IPS DF 6.9 (cell line): ENCODE results near the gene NKD2.
"Not testable (repeated sequence)": the region's sequence is repeated elsewhere in the genome, so short reads cannot be mapped to it uniquely, and the experiment has no call there.

Experiments used
- DNase-seq: peaks from one replicate; pipeline ENCODE4 v3.0.0-alpha.2; 2013; ENCODE audit warnings: low read depth, low spot score
- H3K27ac ChIP-seq: one replicate; pipeline ENCODE4 v1.5.1; 2013; ENCODE audit warnings: low read length, control low read depth
- H3K27me3 ChIP-seq: 2 replicates; pipeline ENCODE4 v1.6.1; 2013; ENCODE audit warnings: mild to moderate bottlenecking, low read length; ENCODE audit not compliant: control insufficient read depth, insufficient read depth
- H3K36me3 ChIP-seq: 2 replicates; pipeline ENCODE4 v1.6.1; 2013; ENCODE audit warnings: low read length; ENCODE audit not compliant: control insufficient read depth, insufficient read depth
- H3K4me1 ChIP-seq: 2 replicates; pipeline ENCODE4 v1.6.1; 2013; ENCODE audit warnings: low read length; ENCODE audit not compliant: control insufficient read depth, insufficient read depth
- H3K4me3 ChIP-seq: 2 replicates; pipeline ENCODE4 v1.5.1; 2013; ENCODE audit warnings: mild to moderate bottlenecking, low read length
- H3K9me3 ChIP-seq: 2 replicates; pipeline ENCODE4 v1.6.1; 2013; ENCODE audit warnings: low read length, inconsistent platforms; ENCODE audit not compliant: control insufficient read depth, insufficient read depth
- WGBS: extraction: QIAGEN DNeasy Blood & Tissue Kit; methylation state at CpG from one replicate; pipeline ENCODE4 v1.1.7; 2013; ENCODE audit warnings: mixed read lengths, missing lambda C conversion rate; ENCODE audit not compliant: insufficient read length, insufficient coverage; 5-methylcytosine and 5-hydroxymethylcytosine counted together

Gene NKD2

DNA sequence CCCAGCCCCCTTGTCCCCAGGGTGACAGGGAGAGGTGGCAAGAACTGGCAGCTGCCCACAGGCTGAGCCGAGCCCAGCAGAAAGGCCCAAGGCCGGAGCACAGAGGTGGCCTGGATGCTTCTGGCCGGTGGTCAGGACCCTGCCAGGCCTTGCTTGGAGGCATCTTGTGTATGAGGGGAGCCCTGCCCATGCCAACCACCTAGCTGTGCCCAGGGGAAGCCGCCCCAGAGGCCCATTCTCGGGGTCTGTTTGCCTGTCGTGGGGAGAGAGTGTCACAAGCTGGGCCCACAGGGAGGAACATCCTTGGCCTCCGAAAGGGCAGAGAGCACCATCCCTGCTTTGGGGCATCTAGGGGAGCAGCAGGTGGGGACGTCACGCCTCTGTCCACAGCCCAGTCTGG lies 10.0 kb downstream of the NKD2 start:
- no peak for DNase-seq
- H3K36me3 ChIP-seq = no peaks in the 10 kb centered on the region; the same call in 1 of the 2 replicates
- no peak overlapping the region for H3K27ac ChIP-seq
- no peaks in the 10 kb centered on the region; the same call in 1 of the 2 replicates for H3K4me1 ChIP-seq
- H3K27me3 ChIP-seq = no peaks in the 10 kb centered on the region
- no peak overlapping the region for H3K4me3 ChIP-seq
- WGBS = no CpG with 5 or more reads among the region's 9 CpGs
- H3K9me3 ChIP-seq = no peaks in the 10 kb centered on the region

DNA sequence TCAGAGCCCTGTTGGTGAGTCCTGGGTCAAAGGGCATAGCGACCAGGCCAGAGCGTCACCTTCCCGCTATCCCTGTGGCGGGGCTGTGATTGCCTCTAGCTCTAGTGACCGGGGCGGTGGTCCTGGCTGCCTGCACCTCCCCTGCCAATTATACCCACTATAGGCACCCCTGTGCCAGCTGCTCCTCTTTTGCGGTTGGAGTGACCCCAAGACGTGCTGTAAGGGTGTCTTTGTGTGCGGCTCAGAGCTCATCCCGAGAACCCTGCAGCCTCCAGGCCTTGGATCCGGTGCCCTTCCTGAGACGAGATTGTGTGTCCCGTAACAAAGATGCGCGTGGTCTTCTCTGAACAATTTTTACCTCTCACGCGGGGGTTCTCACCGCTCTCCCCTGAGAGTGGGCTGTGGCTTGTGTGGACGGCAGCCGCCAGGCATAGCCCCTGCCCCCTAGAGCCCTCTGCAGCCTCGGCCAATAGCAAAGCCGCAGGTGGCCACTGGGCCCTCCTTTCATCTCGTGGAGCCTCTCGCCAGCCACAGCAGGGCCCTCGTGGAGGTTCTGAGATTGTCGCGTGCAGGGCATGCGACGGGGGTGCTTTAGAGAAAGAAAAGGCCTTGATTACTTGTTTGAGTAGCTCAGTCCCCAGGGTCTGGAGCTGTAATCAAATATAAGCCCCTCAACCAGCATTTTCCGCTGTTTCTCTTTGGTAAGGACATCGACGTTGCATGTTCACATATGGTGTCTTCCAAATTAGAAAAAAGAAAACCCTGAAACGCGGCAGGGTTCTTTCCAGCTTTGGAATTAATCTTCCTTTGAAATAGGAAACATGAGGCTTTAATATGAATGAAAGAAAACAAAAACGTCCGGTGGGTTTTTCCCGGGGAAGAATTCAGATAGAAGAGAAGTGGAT lies 10.7 kb downstream of the NKD2 start:
- H3K4me1 ChIP-seq = no peaks in the 10 kb centered on the region; the same call in 1 of the 2 replicates
- H3K27ac ChIP-seq = no peak overlapping the region
- no peaks in the 10 kb centered on the region for H3K9me3 ChIP-seq
- WGBS = no CpG with 5 or more reads among the region's 37 CpGs
- H3K27me3 ChIP-seq = no peaks in the 10 kb centered on the region
- H3K4me3 ChIP-seq = no peak overlapping the region
- no peak for DNase-seq
- H3K36me3 ChIP-seq = no peaks in the 10 kb centered on the region; the same call in 1 of the 2 replicates

GRCh38 chr5:1020452-1020961 lies 11.9 kb downstream of the NKD2 start:
- DNase-seq = no peak
- Histone ChIP-seq H3K9me3 (no peaks in the 10 kb centered on the region), H3K27ac (no peak overlapping the region), H3K4me3 (no peak overlapping the region), H3K27me3 (no peaks in the 10 kb centered on the region), H3K36me3 (no peaks in the 10 kb centered on the region; the same call in 1 of the 2 replicates), H3K4me1 (no peaks in the 10 kb centered on the region; the same call in 1 of the 2 replicates)
- WGBS = no CpG with 5 or more reads among the region's 16 CpGs

- no peaks in the 10 kb centered on the region for H3K27me3 ChIP-seq
- no CpG with 5 or more reads among the region's 29 CpGs for WGBS
- no peak overlapping the region for H3K27ac ChIP-seq
- no peaks in the 10 kb centered on the region; the same call in 1 of the 2 replicates for H3K36me3 ChIP-seq
- H3K4me1 ChIP-seq = no peaks in the 10 kb centered on the region; the same call in 1 of the 2 replicates
- H3K9me3 ChIP-seq = no peaks in the 10 kb centered on the region
- no peak for DNase-seq
- H3K4me3 ChIP-seq = no peak overlapping the region
These were observed 12.8 kb downstream of the NKD2 start for GRCh38 chr5:1021136-1021968.

- H3K4me3 ChIP-seq, DNase-seq, H3K9me3 ChIP-seq, H3K4me1 ChIP-seq, H3K27ac ChIP-seq, H3K27me3 ChIP-seq, H3K36me3 ChIP-seq: not testable (repeated sequence)
- no CpG with 5 or more reads among the region's 9 CpGs for WGBS
These were observed 13.4 kb downstream of the NKD2 start for GRCh38 chr5:1021969-1022336.

- H3K4me3 ChIP-seq = no peak overlapping the region
- peaks cover 2% of the 10 kb centered on the region; the same call in 1 of the 2 replicates for H3K4me1 ChIP-seq
- WGBS = no CpG with 5 or more reads among the region's 29 CpGs
- H3K9me3 ChIP-seq = no peaks in the 10 kb centered on the region
- DNase-seq = no peak
- no peaks in the 10 kb centered on the region for H3K36me3 ChIP-seq
- no peak overlapping the region for H3K27ac ChIP-seq
- H3K27me3 ChIP-seq = no peaks in the 10 kb centered on the region
These were observed 18.4 kb downstream of the NKD2 start for GRCh38 chr5:1026700-1027621.

GRCh38 chr5:1027631-1028441 lies 19.2 kb downstream of the NKD2 start:
- no peak for DNase-seq
- peaks cover 2% of the 10 kb centered on the region; the same call in 1 of the 2 replicates for H3K4me1 ChIP-seq
- H3K27ac ChIP-seq = no peak overlapping the region
- no peaks in the 10 kb centered on the region for H3K9me3 ChIP-seq
- no peaks in the 10 kb centered on the region for H3K27me3 ChIP-seq
- no peaks in the 10 kb centered on the region for H3K36me3 ChIP-seq
- no CpG with 5 or more reads among the region's 40 CpGs for WGBS
- H3K4me3 ChIP-seq = no peak overlapping the region

- Histone ChIP-seq H3K9me3 (no peaks in the 10 kb centered on the region), H3K4me1 (peaks cover 2% of the 10 kb centered on the region; the same call in 1 of the 2 replicates), H3K4me3 (no peak overlapping the region), H3K36me3 (no peaks in the 10 kb centered on the region), H3K27ac (no peak overlapping the region), H3K27me3 (no peaks in the 10 kb centered on the region)
- no peak for DNase-seq
- no CpG with 5 or more reads among the region's 26 CpGs for WGBS
These were observed 20.1 kb downstream of the NKD2 start for GRCh38 chr5:1028481-1029281.
